Breast epithelium (tissue), 4 donors: ENCODE data around the gene MRPS16. TPM values are rescaled to one million over a fixed set of nuclear protein-coding genes. Genes with fewer than 3 reads are reported as not detected.

Source experiments
- DNase-seq, 2 donors: peaks; one replicate each; pipeline ENCODE4 v3.0.0-alpha.2; 2019; ENCODE audit warnings: low spot score in 2 of 2
- H3K27ac ChIP-seq, 2 donors: fragments of 200-600 bp; sonication (generic) in 1 of 2; one replicate each; pipeline ENCODE4 v1.5.1; 2016 to 2019; ENCODE audit warnings: mild to moderate bottlenecking in 1 of 2
- H3K27me3 ChIP-seq, 2 donors: fragments of 200-600 bp; sonication (generic) in 1 of 2; one replicate each; pipeline versions ENCODE4 v1.5.1 to v1.6.0; 2017 to 2019; ENCODE audit warnings: control low read depth in 1 of 2, mild to moderate bottlenecking in 1 of 2
- H3K36me3 ChIP-seq: fragments of 200-600 bp; one replicate; pipeline ENCODE4 v1.5.1; 2019
- H3K4me1 ChIP-seq, 2 donors: fragments of 200-600 bp; sonication (generic); one replicate each; pipeline ENCODE4 v1.5.1; 2016 to 2019; ENCODE audit warnings: control low read depth in 1 of 2
- H3K4me3 ChIP-seq, 3 donors: fragments of 200-600 bp; sonication (generic); 1 replicate in 2 of 3; 2 replicates in 1 of 3; pipeline ENCODE4 v1.5.1; 2016 to 2019; ENCODE audit warnings: mild to moderate bottlenecking in 3 of 3, moderate library complexity in 2 of 3
- H3K9me3 ChIP-seq, 2 donors: fragments of 200-600 bp; sonication (generic) in 1 of 2; one replicate each; pipeline ENCODE4 v1.5.1; 2016 to 2019; ENCODE audit warnings: control low read depth in 1 of 2
- POLR2A ChIP-seq: fragments of 450-650 bp; IDR thresholded peaks from one replicate; pipeline ENCODE4 v1.6.1; 2016; ENCODE audit warnings: antibody characterized with exemption, mild to moderate bottlenecking, moderate library complexity
- POLR2AphosphoS5 ChIP-seq, 3 donors: sonication (generic); formaldehyde crosslinking; IDR thresholded peaks; one replicate each; pipeline ENCODE4 v1.6.1; 2017; ENCODE audit warnings: antibody characterized with exemption in 3 of 3
- intact Hi-C: fragments of 100-400 bp; cut with DNase I; formaldehyde crosslinking; loops from one replicate; pipeline ENCODE4 v1.15.1; 2023; ENCODE audit warnings: low total_unique reads
- total RNA-seq, 3 donors: library from RNA; depleted of rRNA; stranded (reverse); fragments of >200 nt; gene quantifications; one replicate each; pipeline ENCODE4 v1.1.0, GENCODE V29; 2016
- TF ChIP-seq, protein P1 (sequence below), 3 donors: fragments of 450-650 bp; IDR thresholded peaks; one replicate each; pipeline ENCODE4 v1.5.1; 2016 to 2017; ENCODE audit warnings: antibody characterized with exemption in 3 of 3, mild to moderate bottlenecking in 3 of 3, moderate library complexity in 3 of 3

MRPS16 gene
- total RNA-seq: 10 to 100 TPM; 33.3 to 40.6 (median 40.4) TPM

DNA sequence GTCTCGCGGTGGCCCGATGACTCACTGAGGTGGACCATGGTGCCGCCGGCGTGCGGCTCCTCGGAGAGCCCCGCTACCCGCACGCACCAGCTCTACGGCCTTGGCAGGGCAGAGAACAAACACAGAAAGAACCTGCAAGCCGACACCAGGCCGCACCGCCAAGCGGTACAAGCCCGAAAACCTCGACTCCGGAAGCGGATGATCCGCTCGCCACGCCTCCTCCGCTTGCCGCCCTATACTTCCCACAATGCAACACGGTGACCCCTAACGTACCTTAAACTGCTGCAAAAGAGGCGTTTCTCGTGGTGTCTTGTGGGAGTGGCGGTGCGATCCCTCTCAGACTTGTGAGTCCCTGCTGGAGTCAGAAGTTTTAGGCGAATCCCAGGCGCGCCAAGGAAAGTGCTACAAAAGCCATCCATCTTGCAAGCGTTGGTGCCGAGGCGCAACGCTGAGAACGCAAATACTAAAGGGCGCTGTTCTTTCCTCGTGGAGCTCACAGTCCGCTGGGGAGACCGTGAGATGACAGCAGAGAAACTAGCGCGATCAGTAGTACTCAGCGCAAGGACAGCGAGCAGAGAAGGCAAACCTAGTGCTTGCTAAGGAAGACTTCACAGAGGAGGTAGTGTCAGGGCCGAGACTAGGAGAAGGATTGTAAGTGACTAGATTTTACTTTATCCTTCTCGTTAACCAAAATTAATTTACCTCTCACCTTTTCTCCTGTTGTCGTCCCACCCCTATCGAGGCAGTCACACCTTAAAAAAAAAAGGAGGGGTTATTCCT, at the start of gene MRPS16:
Gene MRPS16 (minus strand): TSS at position 200 of the 780 bp plus-strand sequence. CDS start 162 bp downstream, at position 38.
- Histone ChIP-seq H3K27ac (peak within 1 kb of the TSS; percentile 93), H3K4me1 (no peaks in the 10 kb centered on the region), H3K9me3 (no peaks in the 10 kb centered on the region), H3K36me3 (no peaks in the 10 kb centered on the region), H3K27me3 (no peaks in the 10 kb centered on the region), H3K4me3 (peak within 1 kb of the TSS; percentile 61 to 96 (median 78))
- intact Hi-C loops: no loop called here
- TF ChIP-seq POLR2AphosphoS5 (IDR thresholded peaks at IDR 0.05) (peak; percentile 77 to 92 (median 85)), POLR2A (peak; percentile 45)
- TF ChIP-seq, protein P1, sequence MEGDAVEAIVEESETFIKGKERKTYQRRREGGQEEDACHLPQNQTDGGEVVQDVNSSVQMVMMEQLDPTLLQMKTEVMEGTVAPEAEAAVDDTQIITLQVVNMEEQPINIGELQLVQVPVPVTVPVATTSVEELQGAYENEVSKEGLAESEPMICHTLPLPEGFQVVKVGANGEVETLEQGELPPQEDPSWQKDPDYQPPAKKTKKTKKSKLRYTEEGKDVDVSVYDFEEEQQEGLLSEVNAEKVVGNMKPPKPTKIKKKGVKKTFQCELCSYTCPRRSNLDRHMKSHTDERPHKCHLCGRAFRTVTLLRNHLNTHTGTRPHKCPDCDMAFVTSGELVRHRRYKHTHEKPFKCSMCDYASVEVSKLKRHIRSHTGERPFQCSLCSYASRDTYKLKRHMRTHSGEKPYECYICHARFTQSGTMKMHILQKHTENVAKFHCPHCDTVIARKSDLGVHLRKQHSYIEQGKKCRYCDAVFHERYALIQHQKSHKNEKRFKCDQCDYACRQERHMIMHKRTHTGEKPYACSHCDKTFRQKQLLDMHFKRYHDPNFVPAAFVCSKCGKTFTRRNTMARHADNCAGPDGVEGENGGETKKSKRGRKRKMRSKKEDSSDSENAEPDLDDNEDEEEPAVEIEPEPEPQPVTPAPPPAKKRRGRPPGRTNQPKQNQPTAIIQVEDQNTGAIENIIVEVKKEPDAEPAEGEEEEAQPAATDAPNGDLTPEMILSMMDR (IDR thresholded peaks at IDR 0.05): peak in 1 of 3 donors; percentile 13
- DNase-seq: peak; percentile 90 to 96

DNA sequence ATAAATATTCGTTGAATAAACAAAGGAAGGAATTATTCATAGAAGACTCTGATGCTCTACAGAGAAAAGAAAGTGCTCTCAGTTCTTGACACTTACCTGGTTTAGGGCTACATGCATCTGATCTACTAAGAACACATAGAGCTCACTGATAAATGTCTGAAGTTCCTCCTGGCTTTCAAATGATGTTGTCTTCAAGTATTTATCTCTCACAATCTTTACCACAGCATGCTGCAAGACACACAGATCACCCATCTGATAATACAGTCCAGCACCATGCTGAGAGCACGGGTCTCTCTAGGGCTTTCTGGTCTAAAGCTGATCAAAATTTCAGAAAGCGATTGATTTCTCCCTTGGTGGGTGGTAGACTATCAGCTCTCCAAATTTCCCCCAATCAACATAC, 44.5 kb upstream of the MRPS16 start:
- Histone ChIP-seq H3K4me1 (no peaks in the 10 kb centered on the region), H3K27me3 (no peaks in the 10 kb centered on the region), H3K9me3 (no peaks in the 10 kb centered on the region), H3K4me3 (no peak overlapping the region), H3K36me3 (no peaks in the 10 kb centered on the region), H3K27ac (no peak overlapping the region)
- intact Hi-C loops: no loop called here
- TF ChIP-seq, protein P1 (IDR thresholded peaks at IDR 0.05): no peak
- no peak for TF ChIP-seq POLR2A
- no peak for TF ChIP-seq POLR2AphosphoS5 (IDR thresholded peaks at IDR 0.05)
- DNase-seq: no peak

DNA sequence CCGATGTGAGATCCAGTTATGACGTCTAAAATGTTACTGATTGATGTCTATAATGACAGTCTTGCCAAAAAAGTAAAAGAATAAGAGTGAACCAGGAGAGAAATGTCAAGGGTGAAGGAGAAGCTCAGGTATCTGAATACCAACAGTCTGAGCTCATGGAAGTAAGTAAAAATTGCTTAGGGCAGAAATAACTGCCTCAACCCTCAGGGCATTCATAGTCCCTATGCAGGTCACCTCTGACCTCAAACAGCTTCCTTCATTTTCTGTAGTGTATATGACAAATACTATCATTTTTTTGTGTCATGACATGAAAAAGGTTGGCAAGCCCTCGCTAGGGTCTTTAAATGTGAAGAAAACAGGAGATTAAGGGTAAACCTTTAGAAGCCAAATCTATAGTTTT, 41.0 kb upstream of the MRPS16 start:
- intact Hi-C loops: no loop called here
- no peaks in the 10 kb centered on the region for H3K9me3 ChIP-seq
- no peak for DNase-seq

DNA sequence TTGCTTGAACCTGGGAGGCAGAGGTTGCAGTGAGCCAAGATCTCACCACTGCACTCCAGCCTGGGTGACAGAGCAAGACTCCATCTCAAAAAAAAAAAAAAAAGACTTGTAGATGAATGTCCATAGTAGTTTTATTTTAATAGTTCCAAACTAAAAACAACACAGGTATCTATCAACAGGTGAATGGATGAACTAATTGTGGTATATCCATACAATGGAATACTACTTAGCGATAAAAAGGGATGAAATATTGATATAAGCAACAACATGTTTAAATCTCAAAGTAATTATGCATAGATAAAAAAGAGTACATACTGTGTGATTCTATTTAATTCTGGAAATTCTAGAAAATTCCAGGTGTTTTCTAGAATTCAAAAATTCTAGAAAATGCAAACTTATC, 37.5 kb upstream of the MRPS16 start:
- DNase-seq: no peak
- Histone ChIP-seq H3K27me3 (no peaks in the 10 kb centered on the region), H3K4me3 (no peak overlapping the region), H3K27ac (no peak overlapping the region), H3K9me3 (no peaks in the 10 kb centered on the region), H3K4me1 (no peaks in the 10 kb centered on the region), H3K36me3 (no peaks in the 10 kb centered on the region)
- intact Hi-C loops: no loop called here
- TF ChIP-seq POLR2A (no peak), POLR2AphosphoS5 (IDR thresholded peaks at IDR 0.05) (no peak)
- TF ChIP-seq, protein P1 (IDR thresholded peaks at IDR 0.05): no peak

More for the DNA sequence above, 41.0 kb upstream of the MRPS16 start:
- TF ChIP-seq POLR2AphosphoS5 (IDR thresholded peaks at IDR 0.05) (no peak), POLR2A (no peak)
- TF ChIP-seq, protein P1 (IDR thresholded peaks at IDR 0.05): no peak
- Histone ChIP-seq H3K4me3 (no peak overlapping the region), H3K36me3 (no peaks in the 10 kb centered on the region), H3K27me3 (no peaks in the 10 kb centered on the region), H3K27ac (no peak overlapping the region), H3K4me1 (no peaks in the 10 kb centered on the region)

DNA sequence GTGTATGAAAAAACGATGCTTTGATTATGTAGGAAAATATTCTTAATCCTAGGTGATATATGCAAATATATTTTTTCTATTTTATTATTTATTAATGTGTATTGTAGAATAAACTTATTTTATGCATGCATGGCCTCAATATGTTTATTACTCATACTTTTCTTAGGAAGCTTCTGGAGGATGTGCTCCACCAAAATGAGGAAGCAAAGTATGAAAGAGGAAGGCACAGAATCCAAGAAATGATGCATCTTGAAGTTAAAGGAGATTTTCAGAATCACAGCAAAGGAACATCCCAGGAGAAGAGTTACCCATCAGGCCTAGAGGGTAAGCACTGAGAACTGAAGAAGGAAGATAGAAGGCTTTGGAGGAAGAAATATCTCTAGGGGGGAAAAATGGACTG, 35.0 kb upstream of the MRPS16 start:
- Histone ChIP-seq H3K27me3 (no peaks in the 10 kb centered on the region), H3K4me1 (no peaks in the 10 kb centered on the region), H3K4me3 (no peak overlapping the region), H3K27ac (no peak overlapping the region), H3K9me3 (no peaks in the 10 kb centered on the region), H3K36me3 (no peaks in the 10 kb centered on the region)
- intact Hi-C loops: no loop called here
- DNase-seq: no peak
- TF ChIP-seq POLR2AphosphoS5 (IDR thresholded peaks at IDR 0.05) (no peak), POLR2A (no peak)
- TF ChIP-seq, protein P1 (IDR thresholded peaks at IDR 0.05): no peak
